HG03066 (cell line): ENCODE data around the gene DPP10.

Experiments used
- ATAC-seq: cut with Tn5 transposase; IDR thresholded peaks from one replicate; pipeline ENCODE4 v1.9.1; 2021; ENCODE audit warnings: low read depth; ENCODE audit not compliant: unreplicated experiment

Gene DPP10

GRCh38 chr2:115194623-115195022 lies 752.2 kb downstream of the DPP10 start:
- no peak for ATAC-seq

GRCh38 chr2:115196587-115196986 lies 754.1 kb downstream of the DPP10 start:
- ATAC-seq, result no peak

- no peak for ATAC-seq
Observed at GRCh38 chr2:115199966-115200365, 757.5 kb downstream of the DPP10 start.

GRCh38 chr2:115201386-115201785 lies 758.9 kb downstream of the DPP10 start:
- ATAC-seq, result no peak

- ATAC-seq, result no peak
Observed at GRCh38 chr2:115208493-115209164, 766.2 kb downstream of the DPP10 start.

- no peak for ATAC-seq
Observed at GRCh38 chr2:115214050-115214449, 771.6 kb downstream of the DPP10 start.

GRCh38 chr2:115219296-115219695 lies 776.9 kb downstream of the DPP10 start:
- no peak for ATAC-seq

- ATAC-seq, result no peak
Observed at GRCh38 chr2:115234186-115234585, 791.7 kb downstream of the DPP10 start.

- ATAC-seq, result no peak
Observed at GRCh38 chr2:115234737-115235136, 792.3 kb downstream of the DPP10 start.

GRCh38 chr2:115248066-115248465 lies 805.6 kb downstream of the DPP10 start:
- no peak for ATAC-seq

GRCh38 chr2:115277366-115277765 lies 834.9 kb downstream of the DPP10 start:
- no peak for ATAC-seq

- no peak for ATAC-seq
Observed at GRCh38 chr2:115285416-115285815, 843.0 kb downstream of the DPP10 start.

- ATAC-seq, result no peak
Observed at GRCh38 chr2:115290478-115290877, 848.0 kb downstream of the DPP10 start.

GRCh38 chr2:115292742-115293141 lies 850.3 kb downstream of the DPP10 start:
- ATAC-seq, result no peak

GRCh38 chr2:115294999-115295398 lies 852.6 kb downstream of the DPP10 start:
- no peak for ATAC-seq

GRCh38 chr2:115297056-115297455 lies 854.6 kb downstream of the DPP10 start:
- ATAC-seq, result no peak

GRCh38 chr2:115299199-115299598 lies 856.8 kb downstream of the DPP10 start:
- no peak for ATAC-seq

GRCh38 chr2:115305712-115306111 lies 863.3 kb downstream of the DPP10 start:
- ATAC-seq, result no peak

GRCh38 chr2:115314119-115314518 lies 871.7 kb downstream of the DPP10 start:
- ATAC-seq, result no peak

- ATAC-seq, result no peak
Observed at GRCh38 chr2:115327061-115327460, 884.6 kb downstream of the DPP10 start.

GRCh38 chr2:115359550-115359949 lies 917.1 kb downstream of the DPP10 start:
- no peak for ATAC-seq

- no peak for ATAC-seq
Observed at GRCh38 chr2:115364093-115364492, 921.7 kb downstream of the DPP10 start.

- ATAC-seq, result no peak
Observed at GRCh38 chr2:115369400-115369799, 927.0 kb downstream of the DPP10 start.
